K562 (cell line): ENCODE results near the gene FBXL22. TPM values are rescaled to one million over a fixed set of nuclear protein-coding genes. Genes with fewer than 3 reads are reported as not detected.

Experiments
- ATAC-seq: fragments of 200-7000 bp; cut with Tn5 transposase; 3 replicates; pipeline ENCODE4 v1.9.1; 2020; ENCODE audit warnings: moderate library complexity
- BruUV-seq: library from RNA; stranded (reverse); fragments of 400-500 nt; replicated peaks from 2 replicates; lab custom pipeline; 2021; lab: Mats Ljungman, UMichigan
- CTCF ChIA-PET: fragments of 300-600 bp; formaldehyde crosslinking; extraction: SDS; loops from one replicate; lab custom pipeline; 2021; ENCODE audit warnings: low intra/inter-chr PET ratio; lab: Yijun Ruan, JAX
- POLR2A ChIA-PET: fragments of 300-600, 350-650 bp; sonication (Branson Sonifier 250); formaldehyde crosslinking; extraction: SDS; loops from one replicate; lab custom pipeline; 2021; ENCODE audit warnings: antibody characterized with exemption, inconsistent platforms; lab: Yijun Ruan, JAX
- DNase-seq, 4 experiments: peaks; one replicate each; pipeline versions ENCODE4 v3.0.0 to v3.0.0-alpha.2; 2011 to 2018; ENCODE audit warnings: low spot score in 3 of 4, mixed read lengths in 3 of 4; ENCODE audit errors: extremely low read depth in 1 of 4
- FAIRE-seq: peaks from 2 replicates; lab custom pipeline; 2011; peaks lifted over from hg19 to GRCh38; lab: Jason Lieb, UNC
- H2AFZ ChIP-seq: 2 replicates; pipeline ENCODE4 v1.6.0; 2011; ENCODE audit warnings: low read depth, low read length, control low read depth, inconsistent platforms
- H3K27ac ChIP-seq: fragments of 200-600 bp; 3 replicates; pipeline ENCODE4 v1.8.0; 2011; ENCODE audit warnings: low read depth, mild to moderate bottlenecking, control low read depth, inconsistent platforms, low read length, moderate library complexity, mixed read lengths; ENCODE audit errors: extremely low read depth
- H3K27me3 ChIP-seq, 2 experiments: fragments of 300-600 bp in 1 of 2; 2 replicates in 1 of 2; 3 replicates in 1 of 2; pipeline versions ENCODE4 v1.6.0 to v1.8.0; 2011; ENCODE audit warnings: inconsistent platforms in 2 of 2, low read length in 2 of 2, mild to moderate bottlenecking in 1 of 2, mixed read lengths in 1 of 2, moderate library complexity in 1 of 2; ENCODE audit not compliant: control insufficient read depth in 2 of 2, insufficient read depth in 2 of 2
- H3K36me3 ChIP-seq: fragments of 300-600 bp; 3 replicates; pipeline ENCODE4 v1.8.0; 2011; ENCODE audit warnings: mild to moderate bottlenecking, low read length, inconsistent platforms; ENCODE audit not compliant: control insufficient read depth, insufficient read depth
- H3K4me1 ChIP-seq, 2 experiments: fragments of 200-600 bp in 1 of 2; replicated peaks in 1 of 2; 2 replicates in 1 of 2; 3 replicates in 1 of 2; pipeline versions ENCODE4 v1.5.1 to v1.8.0; 2011; ENCODE audit warnings: inconsistent platforms in 2 of 2, low read length in 2 of 2, mild to moderate bottlenecking in 1 of 2, mixed read lengths in 1 of 2, moderate library complexity in 1 of 2; ENCODE audit not compliant: control insufficient read depth in 2 of 2, insufficient read depth in 2 of 2
- H3K4me2 ChIP-seq: 2 replicates; pipeline ENCODE4 v1.6.1; 2011; ENCODE audit warnings: low read length, control low read depth, inconsistent platforms, mixed read lengths; ENCODE audit not compliant: insufficient read depth
- H3K4me3 ChIP-seq: fragments of 200-600 bp; sonication (generic), shearing (Covaris generic); 2 replicates; pipeline ENCODE4 v1.5.1; 2016; ENCODE audit warnings: control low read depth, inconsistent platforms
- H3K79me2 ChIP-seq: fragments of 200-600 bp; 3 replicates; pipeline ENCODE4 v1.8.0; 2011; ENCODE audit warnings: low read length, inconsistent platforms; ENCODE audit not compliant: control insufficient read depth, insufficient read depth
- H3K9ac ChIP-seq, 2 experiments: 2 replicates each; pipeline versions ENCODE4 v1.6.0 to v1.6.1; 2011; ENCODE audit warnings: low read depth in 2 of 2, low read length in 2 of 2, control low read depth in 1 of 2, inconsistent platforms in 1 of 2, mild to moderate bottlenecking in 1 of 2, mixed read lengths in 1 of 2; ENCODE audit not compliant: insufficient read depth in 1 of 2
- H3K9me1 ChIP-seq: one replicate; pipeline ENCODE4 v1.6.0; 2011; ENCODE audit warnings: inconsistent platforms, mild to moderate bottlenecking, low read length, moderate library complexity; ENCODE audit not compliant: control insufficient read depth, insufficient read depth
- H3K9me3 ChIP-seq: replicated peaks from 2 replicates; pipeline ENCODE4 v1.5.1; 2011; ENCODE audit warnings: low read depth, low read length, inconsistent platforms; ENCODE audit not compliant: control insufficient read depth, insufficient read depth
- H4K20me1 ChIP-seq: replicated peaks from 2 replicates; pipeline ENCODE4 v1.6.1; 2011; ENCODE audit warnings: low read length, inconsistent platforms, mixed read lengths; ENCODE audit not compliant: control insufficient read depth, insufficient read depth
- ARID2 ChIP-seq: fragments of 450-650 bp; IDR thresholded peaks from 2 replicates; pipeline ENCODE4 v1.6.1; 2017; ENCODE audit warnings: antibody characterized with exemption, mild to moderate bottlenecking
- RBM22 ChIP-seq: fragments of 200-400 bp; formaldehyde crosslinking; IDR thresholded peaks from 2 replicates; pipeline ENCODE4 v1.6.1; 2018; ENCODE audit warnings: low read length, low read depth; ENCODE audit not compliant: poor library complexity, severe bottlenecking
- RUNX1 ChIP-seq: sonication (generic); IDR thresholded peaks from 2 replicates; pipeline ENCODE4 v1.6.1; 2016; ENCODE audit warnings: antibody characterized with exemption, low read depth
- WGBS: fragments of 100-300 bp; shearing (Covaris generic); methylation state at CpG from one replicate; pipeline ENCODE4 v1.1.6; 2016; ENCODE audit warnings: low coverage, mixed read lengths; ENCODE audit not compliant: insufficient coverage; ENCODE audit errors: missing lambda C conversion rate; 5-methylcytosine and 5-hydroxymethylcytosine counted together
- in situ Hi-C: fragments of 300-500 bp; cut with MboI; formaldehyde crosslinking; loops from 4 replicates; pipeline ENCODE4 v1.15.0; 2018; ENCODE audit warnings: inconsistent platforms, mixed read lengths
- intact Hi-C: fragments of 100-400 bp; cut with micrococcal nuclease; formaldehyde crosslinking; loops from 2 replicates; pipeline ENCODE4 v1.14.2; 2022
- polyA plus RNA-seq, 8 experiments: library from polyadenylated mRNA; depleted of rRNA in 4 of 8; stranded (reverse) in 5 of 8; unstranded in 3 of 8; fragments of >200 nt; fragmentation: Nextera tagmentation in 2 of 8; fragmentation: Illumina TruSeq in 1 of 8; extraction: Ambion mirVana in 2 of 8; extraction: Trizol in 1 of 8; gene quantifications; 2 replicates each; pipeline versions ENCODE4 v1.2.1 to v1.2.3, GENCODE V29; 2011 to 2014; ENCODE audit warnings: inconsistent platforms in 1 of 8, missing spikeins in 1 of 8
- total RNA-seq, 7 experiments: library from RNA; depleted of rRNA in 6 of 7; stranded (reverse); fragments of >200 nt in 6 of 7; fragmentation: Illumina TruSeq in 2 of 7; extraction: Trizol in 2 of 7; gene quantifications; 2 replicates each; pipeline versions ENCODE4 v1.2.1 to v1.2.3, GENCODE V29; 2011 to 2021; ENCODE audit warnings: low replicate concordance in 1 of 7

FBXL22 gene
- total and polyA plus RNA-seq, 9 of the 15 experiments (the other 6 are each of a cell fraction or from before 2014, with no cell fraction given), result not detected

- no peaks in the 10 kb centered on the region for H4K20me1 ChIP-seq
- no peaks in the 10 kb centered on the region for H3K79me2 ChIP-seq
- POLR2A ChIA-PET, result no interaction called here
- no peaks in the 10 kb centered on the region for H3K9me3 ChIP-seq
- no peak overlapping the region for H3K27ac ChIP-seq
- peaks cover 0 to 18% of the 10 kb centered on the region in 2 experiments; a peak in 2 of 5 replicates for H3K4me1 ChIP-seq
- H3K9me1 ChIP-seq, result no peaks in the 10 kb centered on the region
- TF ChIP-seq RUNX1 (no peak), RBM22 (peak; percentile 70)
- no peak for DNase-seq
- no peak overlapping the region for H3K9ac ChIP-seq
- H3K4me3 ChIP-seq, result no peak overlapping the region
- peaks cover 9% of the 10 kb centered on the region; the same call in 1 of the 3 replicates for H3K36me3 ChIP-seq
- CTCF ChIA-PET, result no interaction called here
- no peaks in the 10 kb centered on the region for H3K27me3 ChIP-seq
- intact Hi-C loops, result no loop called here
- no TSS peak for BruUV-seq
- 96% methylated on average over 34 of the region's 63 CpGs for whole genome bisulfite sequencing
- no peak for FAIRE-seq
- H2AFZ ChIP-seq, result no peak overlapping the region
- in situ Hi-C loops, result no loop called here
- no peak overlapping the region for H3K4me2 ChIP-seq
- no peak for ATAC-seq
Observed at GRCh38 chr15:63601026-63601703, 4.0 kb downstream of the FBXL22 start.

GRCh38 chr15:63601704-63602185 is 4.6 kb downstream of the FBXL22 start:
- no peak overlapping the region for H3K9ac ChIP-seq
- H3K27ac ChIP-seq, result no peak overlapping the region
- H3K4me3 ChIP-seq, result no peak overlapping the region
- no peaks in the 10 kb centered on the region for H3K9me1 ChIP-seq
- no peak for ATAC-seq
- 97% methylated on average over 9 of the region's 9 CpGs for WGBS
- peaks cover 15% of the 10 kb centered on the region; the same call in 1 of the 3 replicates for H3K36me3 ChIP-seq
- no peaks in the 10 kb centered on the region for H3K27me3 ChIP-seq
- no peak overlapping the region for H3K4me2 ChIP-seq
- CTCF ChIA-PET, result no interaction called here
- intact Hi-C loops (no loop called here), in situ Hi-C loops (no loop called here)
- FAIRE-seq, result no peak
- no peak for DNase-seq
- POLR2A ChIA-PET, result no interaction called here
- H2AFZ ChIP-seq, result no peak overlapping the region
- no peaks in the 10 kb centered on the region for H3K79me2 ChIP-seq
- no peak for TF ChIP-seq ARID2
- TF ChIP-seq, all 486 proteins: peak for 0
- H3K9me3 ChIP-seq, result no peaks in the 10 kb centered on the region
- no peaks in the 10 kb centered on the region for H4K20me1 ChIP-seq
- BruUV-seq, result no TSS peak
- peaks cover 0 to 18% of the 10 kb centered on the region in 2 experiments; a peak in 2 of 5 replicates for H3K4me1 ChIP-seq
